Measurements from ENCODE around the gene CMPK1. TPM values are rescaled to one million over a fixed set of nuclear protein-coding genes. Genes with fewer than 3 reads are reported as not detected.

CMPK1 gene
- total and polyA plus RNA-seq, 2 donors (not counting 1 experiment from before 2014, with no cell fraction given), result 65.1 to 87.4 TPM

GRCh38 chr1:47348246-47348645 is 14.7 kb downstream of the CMPK1 start:
- H3K4me3 ChIP-seq (replicated peaks in 1 of 4; ENCODE audit: control extremely low read depth in 1 of 4, insufficient read depth in 1 of 4, low read depth in 3 of 4, low read length in 4 of 4), result no peak overlapping the region
- no peaks in the 10 kb centered on the region for H3K9me3 ChIP-seq (ENCODE audit: control insufficient read depth, insufficient read depth, low read depth, low read length)
- H3K27ac ChIP-seq (ENCODE audit: insufficient read depth, low read length), result no peak overlapping the region
- H3K4me1 ChIP-seq (ENCODE audit: control insufficient read depth, extremely low read depth, insufficient read depth, low read length), result no peaks in the 10 kb centered on the region
- H3K9ac ChIP-seq (ENCODE audit: insufficient read depth, low read length), result no peak overlapping the region
- H3K79me2 ChIP-seq (ENCODE audit: control insufficient read depth, insufficient read depth, low read length), result peaks cover 30% of the 10 kb centered on the region
- H3K4me2 ChIP-seq (ENCODE audit: extremely low read depth, insufficient read depth, low read length), result no peak overlapping the region
- no peak overlapping the region for H2AFZ ChIP-seq (ENCODE audit: low read length)
- no peak for TF ChIP-seq CTCF (conservative IDR thresholded peaks at IDR 0.05 in 1 of 2, IDR thresholded peaks at IDR 0.05 in 1 of 2; ENCODE audit: low read depth in 1 of 2, low read length in 2 of 2)
- TF ChIP-seq EZH2 (IDR thresholded peaks at IDR 0.05; ENCODE audit: low read length, missing control alignments), result no peak
- no peaks in the 10 kb centered on the region for H3K36me3 ChIP-seq (ENCODE audit: control insufficient read depth, insufficient read depth, low read length)
- no peaks in the 10 kb centered on the region for H3K27me3 ChIP-seq (ENCODE audit: control insufficient read depth, insufficient read depth, low read length)
- H4K20me1 ChIP-seq (ENCODE audit: control insufficient read depth, extremely low read depth, insufficient read depth, low read length), result no peaks in the 10 kb centered on the region
- DNase-seq (ENCODE audit: low read depth in 2 of 2), result no peak

GRCh38 chr1:47351305-47351704 is 17.7 kb downstream of the CMPK1 start:
- peaks cover 32% of the 10 kb centered on the region for H3K79me2 ChIP-seq (ENCODE audit: control insufficient read depth, insufficient read depth, low read length)
- no peak overlapping the region for H2AFZ ChIP-seq (ENCODE audit: low read length)
- no peak overlapping the region for H3K4me3 ChIP-seq (replicated peaks in 1 of 4; ENCODE audit: control extremely low read depth in 1 of 4, insufficient read depth in 1 of 4, low read depth in 3 of 4, low read length in 4 of 4)
- H3K36me3 ChIP-seq (ENCODE audit: control insufficient read depth, insufficient read depth, low read length), result no peaks in the 10 kb centered on the region
- no peaks in the 10 kb centered on the region for H3K9me3 ChIP-seq (ENCODE audit: control insufficient read depth, insufficient read depth, low read depth, low read length)
- H3K27ac ChIP-seq (ENCODE audit: insufficient read depth, low read length), result no peak overlapping the region
- no peak overlapping the region for H3K9ac ChIP-seq (ENCODE audit: insufficient read depth, low read length)
- no peak overlapping the region for H3K4me2 ChIP-seq (ENCODE audit: extremely low read depth, insufficient read depth, low read length)
- no peaks in the 10 kb centered on the region for H3K4me1 ChIP-seq (ENCODE audit: control insufficient read depth, extremely low read depth, insufficient read depth, low read length)
- H4K20me1 ChIP-seq (ENCODE audit: control insufficient read depth, extremely low read depth, insufficient read depth, low read length), result no peaks in the 10 kb centered on the region
- H3K27me3 ChIP-seq (ENCODE audit: control insufficient read depth, insufficient read depth, low read length), result no peaks in the 10 kb centered on the region
- TF ChIP-seq EZH2 (IDR thresholded peaks at IDR 0.05; ENCODE audit: low read length, missing control alignments), result no peak
- no peak for TF ChIP-seq CTCF (conservative IDR thresholded peaks at IDR 0.05 in 1 of 2, IDR thresholded peaks at IDR 0.05 in 1 of 2; ENCODE audit: low read depth in 1 of 2, low read length in 2 of 2)
- DNase-seq (ENCODE audit: low read depth in 2 of 2), result peak in 1 of 2 donors; percentile 55

- no peaks in the 10 kb centered on the region for H3K9me3 ChIP-seq (ENCODE audit: control insufficient read depth, insufficient read depth, low read depth, low read length)
- H3K4me3 ChIP-seq (replicated peaks in 1 of 4; ENCODE audit: control extremely low read depth in 1 of 4, insufficient read depth in 1 of 4, low read depth in 3 of 4, low read length in 4 of 4), result no peak overlapping the region
- no peaks in the 10 kb centered on the region for H3K27me3 ChIP-seq (ENCODE audit: control insufficient read depth, insufficient read depth, low read length)
- no peak overlapping the region for H3K4me2 ChIP-seq (ENCODE audit: extremely low read depth, insufficient read depth, low read length)
- H3K36me3 ChIP-seq (ENCODE audit: control insufficient read depth, insufficient read depth, low read length), result no peaks in the 10 kb centered on the region
- no peak overlapping the region for H2AFZ ChIP-seq (ENCODE audit: low read length)
- H3K79me2 ChIP-seq (ENCODE audit: control insufficient read depth, insufficient read depth, low read length), result peaks cover 24% of the 10 kb centered on the region
- DNase-seq (ENCODE audit: low read depth in 2 of 2), result no peak
- no peak overlapping the region for H3K27ac ChIP-seq (ENCODE audit: insufficient read depth, low read length)
- H3K9ac ChIP-seq (ENCODE audit: insufficient read depth, low read length), result no peak overlapping the region
- no peak for TF ChIP-seq EZH2 (IDR thresholded peaks at IDR 0.05; ENCODE audit: low read length, missing control alignments)
- TF ChIP-seq CTCF (conservative IDR thresholded peaks at IDR 0.05 in 1 of 2, IDR thresholded peaks at IDR 0.05 in 1 of 2; ENCODE audit: low read depth in 1 of 2, low read length in 2 of 2), result no peak
- H4K20me1 ChIP-seq (ENCODE audit: control insufficient read depth, extremely low read depth, insufficient read depth, low read length), result no peaks in the 10 kb centered on the region
- H3K4me1 ChIP-seq (ENCODE audit: control insufficient read depth, extremely low read depth, insufficient read depth, low read length), result no peaks in the 10 kb centered on the region
Observed at GRCh38 chr1:47361380-47361779, 27.8 kb downstream of the CMPK1 start.
